GM18909 (cell line): ENCODE data around the gene BRD1.

Source experiments
- ATAC-seq: cut with Tn5 transposase; IDR thresholded peaks from one replicate; pipeline ENCODE4 v1.9.1; 2021; ENCODE audit warnings: mild to moderate bottlenecking; ENCODE audit not compliant: unreplicated experiment, poor library complexity

Gene BRD1

DNA sequence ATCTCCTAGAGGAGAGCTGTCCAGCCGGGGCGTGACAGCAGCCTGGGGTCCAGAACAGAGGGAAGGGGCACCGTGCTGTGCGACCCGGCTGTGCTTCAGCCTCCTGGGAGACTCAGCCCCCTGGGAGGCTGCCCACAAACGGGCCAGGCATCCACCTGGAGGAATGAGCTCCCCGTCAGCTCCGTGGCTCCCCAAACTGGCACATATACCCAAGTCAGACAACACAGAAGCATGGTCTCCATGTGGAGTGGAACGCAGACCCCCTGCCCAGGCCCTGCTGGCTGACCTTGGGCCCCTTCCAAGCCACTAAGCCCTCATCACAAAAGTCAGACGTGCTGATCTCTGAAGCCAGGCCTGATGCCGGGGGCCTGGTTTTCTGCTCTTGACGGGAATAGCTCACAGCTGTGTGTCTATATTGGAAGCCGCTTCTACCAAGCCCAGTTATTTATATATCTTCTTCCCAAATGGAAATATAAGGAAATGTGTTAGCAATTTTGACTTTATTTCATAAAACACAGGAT, 91.7 kb downstream of the BRD1 start:
- ATAC-seq, result no peak

GRCh38 chr22:49735411-49735900, 92.2 kb downstream of the BRD1 start:
- ATAC-seq, result no peak

- ATAC-seq, result no peak
Observed at GRCh38 chr22:49734882-49735281, 92.8 kb downstream of the BRD1 start.

DNA sequence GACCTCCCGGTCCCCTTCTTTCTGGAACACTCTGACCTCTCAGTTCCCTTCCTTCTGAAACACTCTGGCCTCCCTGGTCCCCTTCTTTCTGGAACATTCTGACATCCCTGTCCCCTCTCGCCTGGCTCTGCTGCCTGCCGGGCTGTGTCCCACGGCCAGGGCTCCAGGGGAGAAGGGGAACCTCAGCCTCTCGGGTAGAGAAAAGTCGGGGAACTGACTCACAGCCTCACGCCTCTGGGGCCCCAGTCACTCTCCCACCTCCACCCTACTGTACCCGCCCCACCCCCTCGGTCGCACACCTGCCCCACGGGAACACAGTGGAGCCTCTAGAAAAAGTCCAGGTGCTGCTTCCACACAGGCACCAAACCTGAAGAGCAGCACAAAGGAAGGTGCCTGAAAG, 93.3 kb downstream of the BRD1 start:
- no peak for ATAC-seq

- ATAC-seq, result no peak
Observed at GRCh38 chr22:49733631-49734030, 94.0 kb downstream of the BRD1 start.

DNA sequence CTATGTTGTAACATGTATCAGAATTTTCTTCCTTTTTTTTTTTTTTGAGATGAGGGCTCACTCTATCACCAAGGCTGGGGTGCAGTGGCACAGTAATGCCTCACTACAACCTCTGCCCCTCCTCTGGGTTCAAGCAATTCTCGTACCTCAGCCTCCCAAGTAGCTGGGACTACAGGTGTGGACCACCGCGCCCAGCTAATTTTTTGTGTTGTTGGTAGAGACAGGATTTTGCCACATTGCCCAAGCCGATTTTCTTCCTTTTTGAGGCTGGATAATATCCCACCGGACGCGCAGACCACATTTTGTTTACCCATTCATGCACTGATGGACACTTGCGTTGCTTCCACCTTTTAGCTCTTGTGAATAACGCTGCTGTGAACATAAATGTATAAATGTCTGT, 97.0 kb downstream of the BRD1 start:
- no peak for ATAC-seq

- ATAC-seq, result no peak
Observed at GRCh38 chr22:49728570-49729271, 99.0 kb downstream of the BRD1 start.

DNA sequence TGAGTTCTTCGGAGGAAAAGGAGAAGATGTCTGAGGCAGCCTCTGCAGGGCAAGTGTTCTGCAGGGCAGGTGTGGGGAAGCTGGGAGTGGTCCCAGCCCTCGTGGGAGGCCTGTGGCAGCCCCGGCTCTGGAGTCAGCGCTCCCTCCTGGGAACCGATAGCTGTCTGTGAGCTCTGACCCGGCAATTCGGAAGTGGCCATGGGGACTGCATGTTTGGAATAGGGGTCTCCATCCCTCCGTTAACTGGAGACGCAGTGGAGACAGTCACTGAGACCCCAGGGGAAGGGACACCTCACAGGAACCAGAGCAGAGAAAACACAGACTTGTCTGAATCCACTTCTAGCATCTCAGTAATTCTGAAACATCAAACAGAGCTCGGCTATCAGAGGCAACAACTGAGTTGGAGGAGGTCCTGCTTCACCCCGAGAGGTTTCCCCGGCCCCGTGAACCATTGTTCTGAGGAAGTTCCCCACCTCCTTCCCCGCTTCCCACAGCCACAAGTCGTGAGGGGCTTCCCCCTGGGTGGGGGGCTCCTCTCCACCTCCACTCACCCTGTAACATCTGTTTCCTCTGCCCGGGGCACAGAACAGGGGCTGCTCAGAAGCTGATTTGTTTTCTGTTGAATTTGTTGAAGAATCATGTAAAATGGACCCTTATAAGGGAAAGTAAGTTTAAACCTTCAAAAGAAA, 99.6 kb downstream of the BRD1 start:
- ATAC-seq, result no peak

DNA sequence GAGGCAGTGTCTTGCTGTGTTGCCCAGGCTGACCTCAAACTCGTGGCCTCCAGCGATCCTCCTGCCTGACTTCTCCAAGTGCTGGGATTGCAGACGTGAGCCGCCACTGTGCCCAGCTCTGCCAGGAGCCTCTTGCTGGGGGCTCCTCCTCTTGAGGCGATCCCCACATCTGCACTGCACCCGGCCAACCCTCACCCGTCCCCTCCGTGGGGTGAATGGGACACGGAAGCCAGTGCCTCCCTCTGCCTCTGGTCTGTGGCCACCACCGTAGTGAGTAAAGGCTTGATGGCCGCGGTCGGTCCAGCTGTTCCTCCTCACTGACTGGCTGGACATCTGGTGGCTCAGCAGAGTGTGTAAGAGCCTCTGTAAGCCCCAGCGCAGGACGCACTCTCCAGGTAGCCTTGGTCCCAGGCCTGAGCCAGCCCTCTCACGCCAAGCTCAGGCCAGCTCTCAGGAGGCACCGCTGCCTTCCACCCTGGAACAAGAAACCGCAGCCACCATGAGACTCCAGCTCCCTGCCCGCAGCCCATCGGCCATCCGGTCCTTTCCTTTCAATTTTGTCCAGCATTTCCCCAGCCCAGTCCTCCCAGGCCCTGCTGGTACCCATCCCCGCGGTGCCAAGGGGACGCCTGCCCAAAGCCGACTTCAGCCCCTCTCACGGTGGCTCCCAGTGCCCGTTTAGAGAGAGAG, 100.3 kb downstream of the BRD1 start:
- ATAC-seq, result no peak

DNA sequence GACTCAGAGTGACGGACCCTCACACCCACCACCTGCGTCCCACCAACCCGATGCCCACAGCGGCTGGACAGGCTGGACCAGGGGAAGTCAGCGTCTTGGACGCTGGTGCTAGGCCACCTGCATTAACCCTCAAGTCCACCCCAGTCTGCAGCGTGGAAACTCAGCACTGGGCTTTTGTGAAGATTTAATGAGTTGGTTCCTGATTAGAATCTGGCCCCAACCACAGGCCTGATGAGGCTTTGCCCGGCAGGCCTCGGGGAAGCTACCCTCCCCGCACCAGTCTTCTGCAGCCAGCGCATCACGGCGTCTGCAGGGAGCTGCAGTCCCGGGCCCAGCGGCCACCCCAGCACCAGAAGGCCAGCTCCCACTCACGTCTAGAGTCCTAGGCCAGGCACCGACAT, 101.0 kb downstream of the BRD1 start:
- ATAC-seq, result no peak

DNA sequence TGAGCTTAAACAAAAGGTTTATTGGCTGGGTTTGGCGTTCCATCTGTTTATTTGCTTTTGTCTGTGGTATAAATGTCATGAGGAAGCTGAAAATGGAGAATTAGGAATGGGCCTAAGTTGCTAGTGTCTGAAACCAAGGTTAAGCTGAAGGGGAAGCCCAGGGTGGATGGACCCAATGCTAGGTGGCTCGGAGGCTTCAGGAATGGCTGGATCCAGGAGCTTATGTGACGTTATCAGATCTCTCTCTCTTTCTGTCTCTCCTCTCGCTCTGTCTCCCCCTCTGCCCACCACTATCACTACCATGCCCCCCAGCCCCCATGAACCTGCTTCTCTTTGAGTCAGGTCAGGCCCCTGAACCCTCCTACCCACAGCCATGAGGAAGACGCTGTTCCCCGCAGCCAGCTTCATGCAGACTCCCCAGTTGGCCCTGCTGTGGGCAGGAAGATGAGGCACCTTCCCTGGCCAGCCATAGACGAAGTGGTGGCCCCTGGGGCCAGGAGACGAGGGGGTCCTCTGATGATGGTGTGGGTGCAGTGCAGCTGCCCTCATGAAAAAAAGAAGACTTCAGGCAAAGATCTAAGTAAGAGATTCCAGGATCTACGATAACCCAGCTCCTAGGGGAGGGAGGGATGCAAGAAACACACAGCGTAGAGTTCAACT, 101.5 kb downstream of the BRD1 start:
- no peak for ATAC-seq

GRCh38 chr22:49725516-49725915, 102.2 kb downstream of the BRD1 start:
- no peak for ATAC-seq

DNA sequence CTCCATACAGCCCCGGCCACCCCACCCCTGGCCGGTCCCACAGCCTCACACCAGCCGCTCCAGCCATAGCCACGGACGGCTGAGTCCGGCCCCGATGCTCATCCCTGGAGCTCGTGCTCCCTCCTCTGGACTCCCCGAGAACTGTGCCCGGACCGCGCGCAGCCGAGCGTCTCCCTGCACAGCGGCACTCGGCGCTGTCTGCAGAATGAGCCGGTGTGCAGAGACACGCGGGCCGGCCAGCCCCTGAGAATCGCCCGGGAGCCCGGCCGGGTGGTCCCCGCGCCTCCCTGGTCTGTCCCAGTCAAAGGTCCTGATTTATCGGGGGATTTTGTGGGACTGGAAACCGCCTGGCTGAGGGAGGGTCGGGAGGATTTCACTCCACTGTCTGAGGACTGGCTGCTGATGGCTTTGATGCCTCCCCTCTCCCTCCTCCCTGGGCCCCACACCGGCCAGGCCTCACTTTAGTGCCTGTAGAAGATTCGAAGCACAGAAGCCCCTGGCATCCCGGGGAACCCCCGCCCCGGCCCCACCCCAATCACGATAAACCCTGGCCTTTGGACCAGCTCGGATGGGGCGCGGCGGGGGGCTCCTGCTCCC, 102.7 kb downstream of the BRD1 start:
- peak; percentile 57 for ATAC-seq

GRCh38 chr22:49724030-49724892, 103.4 kb downstream of the BRD1 start:
- no peak for ATAC-seq

GRCh38 chr22:49723478-49724029, 104.1 kb downstream of the BRD1 start:
- ATAC-seq, result no peak
